H9 (cell line): ENCODE data around the gene IMPDH2. TPM values are rescaled to one million over a fixed set of nuclear protein-coding genes. Genes with fewer than 3 reads are reported as not detected.

Experiments used
- DNase-seq: peaks from one replicate; pipeline ENCODE4 v3.0.0-alpha.2; 2017
- H2AFZ ChIP-seq: one replicate; pipeline ENCODE4 v1.6.1; 2013; ENCODE audit warnings: mild to moderate bottlenecking, low read length, control low read depth, moderate library complexity
- H2AK5ac ChIP-seq: 2 replicates; pipeline ENCODE4 v1.6.1; 2013; ENCODE audit warnings: low read length, control low read depth, mixed read lengths; ENCODE audit not compliant: insufficient read length
- H2BK120ac ChIP-seq: one replicate; pipeline ENCODE4 v1.6.1; 2013; ENCODE audit warnings: low read depth, mild to moderate bottlenecking, low read length, control low read depth, inconsistent platforms; ENCODE audit not compliant: poor library complexity, severe bottlenecking
- H2BK12ac ChIP-seq: 2 replicates; pipeline ENCODE4 v1.6.1; 2013; ENCODE audit warnings: low read length, control low read depth, mixed read lengths, low read depth; ENCODE audit not compliant: insufficient read length
- H2BK15ac ChIP-seq: 2 replicates; pipeline ENCODE4 v1.6.1; 2013; ENCODE audit warnings: low read depth, low read length, control low read depth
- H2BK20ac ChIP-seq: one replicate; pipeline ENCODE4 v1.6.1; 2013; ENCODE audit warnings: low read depth, mild to moderate bottlenecking, low read length, control low read depth, inconsistent platforms; ENCODE audit not compliant: poor library complexity, severe bottlenecking
- H2BK5ac ChIP-seq: 2 replicates; pipeline ENCODE4 v1.6.1; 2013; ENCODE audit warnings: low read length, control low read depth, mixed read lengths; ENCODE audit not compliant: insufficient read length
- H3K14ac ChIP-seq: 2 replicates; pipeline ENCODE4 v1.6.1; 2013; ENCODE audit warnings: low read length, control low read depth; ENCODE audit not compliant: insufficient read depth
- H3K18ac ChIP-seq: 2 replicates; pipeline ENCODE4 v1.6.1; 2013; ENCODE audit warnings: low read depth, mild to moderate bottlenecking, mixed read lengths, low read length, control low read depth; ENCODE audit not compliant: insufficient read length
- H3K23ac ChIP-seq: 2 replicates; pipeline ENCODE4 v1.6.1; 2013; ENCODE audit warnings: low read length, control low read depth, mixed read lengths, low read depth; ENCODE audit not compliant: insufficient read length
- H3K23me2 ChIP-seq: 2 replicates; pipeline ENCODE4 v1.6.1; 2013; ENCODE audit warnings: low read depth, mild to moderate bottlenecking, mixed read lengths, low read length, control low read depth; ENCODE audit not compliant: insufficient read length, poor library complexity, severe bottlenecking
- H3K27ac ChIP-seq: 2 replicates; pipeline ENCODE4 v1.5.1; 2013; ENCODE audit warnings: low read length, control low read depth, mixed read lengths, low read depth; ENCODE audit not compliant: insufficient read length
- H3K27me3 ChIP-seq: 2 replicates; pipeline ENCODE4 v1.6.1; 2013; ENCODE audit warnings: low read length, control low read depth, inconsistent platforms; ENCODE audit not compliant: insufficient read depth
- H3K4ac ChIP-seq: 2 replicates; pipeline ENCODE4 v1.6.1; 2013; ENCODE audit warnings: low read depth, mild to moderate bottlenecking, control low read depth, inconsistent platforms, low read length, moderate library complexity
- H3K4me1 ChIP-seq: 2 replicates; pipeline ENCODE4 v1.6.1; 2013; ENCODE audit warnings: low read length, control low read depth, inconsistent platforms; ENCODE audit not compliant: insufficient read depth
- H3K4me2 ChIP-seq: 2 replicates; pipeline ENCODE4 v1.6.1; 2013; ENCODE audit warnings: low read length, control low read depth, mixed read lengths; ENCODE audit not compliant: insufficient read length, insufficient read depth
- H3K56ac ChIP-seq: 2 replicates; pipeline ENCODE4 v1.6.1; 2013; ENCODE audit warnings: low read depth, mild to moderate bottlenecking, mixed read lengths, low read length, control low read depth; ENCODE audit not compliant: insufficient read length
- H3K79me1 ChIP-seq: 2 replicates; pipeline ENCODE4 v1.6.1; 2013; ENCODE audit warnings: low read depth, mild to moderate bottlenecking, moderate library complexity, low read length, control low read depth, inconsistent platforms; ENCODE audit not compliant: insufficient read depth, poor library complexity, severe bottlenecking
- H3K79me2 ChIP-seq: 2 replicates; pipeline ENCODE4 v1.6.1; 2013; ENCODE audit warnings: low read length, control low read depth, inconsistent platforms; ENCODE audit not compliant: insufficient read depth
- H3K9ac ChIP-seq: 2 replicates; pipeline ENCODE4 v1.6.1; 2013; ENCODE audit warnings: low read length, control low read depth, mixed read lengths; ENCODE audit not compliant: insufficient read length; ENCODE audit errors: extremely low read depth
- H3K9me3 ChIP-seq: one replicate; pipeline ENCODE4 v1.6.1; 2013; ENCODE audit warnings: low read depth, low read length, inconsistent platforms; ENCODE audit not compliant: control insufficient read depth
- H3T11ph ChIP-seq: one replicate; pipeline ENCODE4 v1.6.1; 2013; ENCODE audit warnings: mild to moderate bottlenecking, low read length, control low read depth, inconsistent platforms
- H4K20me1 ChIP-seq: one replicate; pipeline ENCODE4 v1.6.1; 2013; ENCODE audit not compliant: control insufficient read depth, insufficient read length, insufficient read depth
- H4K5ac ChIP-seq: 2 replicates; pipeline ENCODE4 v1.6.1; 2013; ENCODE audit warnings: low read depth, mild to moderate bottlenecking, mixed read lengths, low read length, control low read depth; ENCODE audit not compliant: insufficient read length
- H4K8ac ChIP-seq: replicated peaks from 2 replicates; pipeline ENCODE4 v1.6.1; 2013; ENCODE audit warnings: low read length, control low read depth, mixed read lengths, low read depth; ENCODE audit not compliant: insufficient read length
- H4K91ac ChIP-seq: 2 replicates; pipeline ENCODE4 v1.6.1; 2013; ENCODE audit warnings: low read depth, mild to moderate bottlenecking, moderate library complexity, mixed read lengths, low read length, control low read depth; ENCODE audit not compliant: insufficient read length
- H3K27ac Mint-ChIP-seq, 3 experiments: 2 replicates in 2 of 3; 3 replicates in 1 of 3; pipeline ENCODE4 v1.8.0; 2020 to 2021; ENCODE audit warnings: mixed read lengths in 3 of 3, mild to moderate bottlenecking in 1 of 3, moderate library complexity in 1 of 3
- H3K27me3 Mint-ChIP-seq: 2 replicates; pipeline ENCODE4 v1.8.0; 2021; ENCODE audit warnings: low read depth, mild to moderate bottlenecking, moderate library complexity, mixed read lengths
- H3K36me3 Mint-ChIP-seq, 3 experiments: 2 replicates in 2 of 3; 3 replicates in 1 of 3; pipeline ENCODE4 v1.8.0; 2020 to 2021; ENCODE audit warnings: low read depth in 3 of 3, mixed read lengths in 3 of 3; ENCODE audit not compliant: insufficient read depth in 1 of 3
- H3K4me1 Mint-ChIP-seq, 2 experiments: 2 replicates each; pipeline ENCODE4 v1.8.0; 2020; ENCODE audit warnings: mixed read lengths in 2 of 2
- H3K4me3 Mint-ChIP-seq, 2 experiments: 2 replicates in 1 of 2; 3 replicates in 1 of 2; pipeline ENCODE4 v1.8.0; 2020 to 2021; ENCODE audit warnings: mild to moderate bottlenecking in 2 of 2, mixed read lengths in 2 of 2, moderate library complexity in 1 of 2
- H3K9me3 Mint-ChIP-seq, 2 experiments: 2 replicates in 1 of 2; 3 replicates in 1 of 2; pipeline ENCODE4 v1.8.0; 2020; ENCODE audit warnings: mild to moderate bottlenecking in 2 of 2, mixed read lengths in 2 of 2, moderate library complexity in 1 of 2
- WGBS: extraction: QIAGEN DNeasy Blood & Tissue Kit; methylation state at CpG from one replicate; pipeline ENCODE4 v1.1.7; 2013; ENCODE audit warnings: missing lambda C conversion rate, low lambda C conversion rate, mixed read lengths; ENCODE audit not compliant: insufficient read length; ENCODE audit errors: extremely low coverage; 5-methylcytosine and 5-hydroxymethylcytosine counted together
- microRNA-seq: library from miRNA; unstranded; fragments of <30 nt; microRNA quantifications from one replicate; pipeline ENCODE4, GENCODE V29; 2020; ENCODE audit warnings: borderline microRNAs expressed
- total RNA-seq: library from RNA; stranded (reverse); gene quantifications from 2 replicates; pipeline ENCODE4 v1.2.1, GENCODE V29; 2021
- TF ChIP-seq, protein P1 (sequence below): fragments of 200-600 bp; sonication (generic); conservative IDR thresholded peaks from 3 replicates; pipeline ENCODE4 v1.8.0; 2021; ENCODE audit warnings: antibody characterized with exemption, mild to moderate bottlenecking

IMPDH2 gene
- total RNA-seq, 1 experiment from 2014 or later, result 408 TPM

GRCh38 chr3:48979451-48979850 is 49.7 kb downstream of the IMPDH2 start:
- no peaks in the 10 kb centered on the region for H3K9me3 ChIP-seq
- no peak overlapping the region for H2AK5ac ChIP-seq
- H3K23ac ChIP-seq, result no peak overlapping the region
- H3T11ph ChIP-seq, result no peak overlapping the region
- TF ChIP-seq, protein P1, sequence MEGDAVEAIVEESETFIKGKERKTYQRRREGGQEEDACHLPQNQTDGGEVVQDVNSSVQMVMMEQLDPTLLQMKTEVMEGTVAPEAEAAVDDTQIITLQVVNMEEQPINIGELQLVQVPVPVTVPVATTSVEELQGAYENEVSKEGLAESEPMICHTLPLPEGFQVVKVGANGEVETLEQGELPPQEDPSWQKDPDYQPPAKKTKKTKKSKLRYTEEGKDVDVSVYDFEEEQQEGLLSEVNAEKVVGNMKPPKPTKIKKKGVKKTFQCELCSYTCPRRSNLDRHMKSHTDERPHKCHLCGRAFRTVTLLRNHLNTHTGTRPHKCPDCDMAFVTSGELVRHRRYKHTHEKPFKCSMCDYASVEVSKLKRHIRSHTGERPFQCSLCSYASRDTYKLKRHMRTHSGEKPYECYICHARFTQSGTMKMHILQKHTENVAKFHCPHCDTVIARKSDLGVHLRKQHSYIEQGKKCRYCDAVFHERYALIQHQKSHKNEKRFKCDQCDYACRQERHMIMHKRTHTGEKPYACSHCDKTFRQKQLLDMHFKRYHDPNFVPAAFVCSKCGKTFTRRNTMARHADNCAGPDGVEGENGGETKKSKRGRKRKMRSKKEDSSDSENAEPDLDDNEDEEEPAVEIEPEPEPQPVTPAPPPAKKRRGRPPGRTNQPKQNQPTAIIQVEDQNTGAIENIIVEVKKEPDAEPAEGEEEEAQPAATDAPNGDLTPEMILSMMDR, result no peak
- no peaks in the 10 kb centered on the region for H3K79me2 ChIP-seq
- no peak overlapping the region for H4K8ac ChIP-seq
- H3K56ac ChIP-seq, result no peak overlapping the region
- no peak overlapping the region for H2BK12ac ChIP-seq
- no peak overlapping the region for H4K5ac ChIP-seq
- no peak for DNase-seq
- no peak overlapping the region for H3K18ac ChIP-seq
- H3K14ac ChIP-seq, result no peak overlapping the region
- H3K27me3 ChIP-seq, result no peaks in the 10 kb centered on the region
- no peak overlapping the region for H3K4ac ChIP-seq
- Mint-ChIP-seq H3K36me3 (peaks cover 43 to 85% (median 74%) of the 10 kb centered on the region in 3 experiments), H3K9me3 (no peaks in the 10 kb centered on the region), H3K4me3 (no peak overlapping the region), H3K4me1 (no peaks in the 10 kb centered on the region), H3K27me3 (no peaks in the 10 kb centered on the region), H3K27ac (no peak overlapping the region; a peak in 1 of 7 replicates)
- no peaks in the 10 kb centered on the region for H3K23me2 ChIP-seq
- no peak overlapping the region for H2BK20ac ChIP-seq
- H2BK120ac ChIP-seq, result no peak overlapping the region
- no peak overlapping the region for H2BK15ac ChIP-seq
- H3K4me1 ChIP-seq, result no peaks in the 10 kb centered on the region
- no CpG with 5 or more reads among the region's 3 CpGs for WGBS
- no peak overlapping the region for H3K4me2 ChIP-seq
- H4K91ac ChIP-seq, result no peak overlapping the region
- no peak overlapping the region for H3K9ac ChIP-seq
- H2BK5ac ChIP-seq, result no peak overlapping the region
- no peak overlapping the region for H2AFZ ChIP-seq
- no peak overlapping the region for H3K27ac ChIP-seq
- no peaks in the 10 kb centered on the region for H3K79me1 ChIP-seq
- H4K20me1 ChIP-seq, result no peaks in the 10 kb centered on the region

Small RNA genes within 50 kb of the gene (microRNA-seq; reads per million reads assigned to microRNA genes)
- gene MIR191 (873 reads per million, percentile 93 among the genes with 10 or more reads in this experiment), gene MIR425 (1,756 reads per million, percentile 97 among the genes with 10 or more reads in this experiment)

Other genes starting within 250 kb of the IMPDH2 start
- gene PRKAR2A, start 181.5 kb downstream of the IMPDH2 start, total RNA-seq, result 38.7 and 39.1 TPM in 2 replicates
- 6.2 and 7.4 TPM in 2 replicates for gene SLC25A20, start 130.5 kb downstream of the IMPDH2 start, total RNA-seq
- gene ARIH2, start 110.6 kb downstream of the IMPDH2 start, total RNA-seq, result 114 and 122 TPM in 2 replicates
- gene P4HTM, start 39.2 kb downstream of the IMPDH2 start, total RNA-seq, result 34.5 and 36.0 TPM in 2 replicates
- gene WDR6, start 22.0 kb downstream of the IMPDH2 start, total RNA-seq, result 282 and 298 TPM in 2 replicates
- gene DALRD3, start 10.8 kb downstream of the IMPDH2 start, total RNA-seq, result 27.1 and 32.3 TPM in 2 replicates
- 39.9 and 40.7 TPM in 2 replicates for gene NDUFAF3, start 7.3 kb downstream of the IMPDH2 start, total RNA-seq
- gene QRICH1, start 64.7 kb upstream of the IMPDH2 start, total RNA-seq, result 151 and 167 TPM in 2 replicates
- 375 and 390 TPM in 2 replicates for gene QARS1, start 75.4 kb upstream of the IMPDH2 start, total RNA-seq
- 66.3 and 68.9 TPM in 2 replicates for gene USP19, start 91.4 kb upstream of the IMPDH2 start, total RNA-seq
- 121 and 130 TPM in 2 replicates for gene LAMB2, start 103.7 kb upstream of the IMPDH2 start, total RNA-seq
- 26.1 and 27.6 TPM in 2 replicates for gene CCDC71, start 136.9 kb upstream of the IMPDH2 start, total RNA-seq
- gene KLHDC8B, start 142.2 kb upstream of the IMPDH2 start, total RNA-seq, result 13.5 and 14.4 TPM in 2 replicates
- 4.5 and 4.6 TPM in 2 replicates for gene C3orf62, start 247.8 kb upstream of the IMPDH2 start, total RNA-seq